VCaP (cell line): ENCODE measurements around the gene UCN3.
"Not testable (repeated sequence)": the region's sequence is repeated elsewhere in the genome, so short reads cannot be mapped to it uniquely, and the experiment has no call there.

Experiments
- H3K27ac ChIP-seq: fragments of 450-650 bp; 2 replicates; pipeline ENCODE4 v1.5.1; 2017
- TF ChIP-seq, protein P1 (sequence below): fragments of 450-650 bp; conservative IDR thresholded peaks from 2 replicates; pipeline ENCODE4 v1.5.1; 2017; ENCODE audit warnings: mild to moderate bottlenecking, moderate library complexity

Gene UCN3

DNA sequence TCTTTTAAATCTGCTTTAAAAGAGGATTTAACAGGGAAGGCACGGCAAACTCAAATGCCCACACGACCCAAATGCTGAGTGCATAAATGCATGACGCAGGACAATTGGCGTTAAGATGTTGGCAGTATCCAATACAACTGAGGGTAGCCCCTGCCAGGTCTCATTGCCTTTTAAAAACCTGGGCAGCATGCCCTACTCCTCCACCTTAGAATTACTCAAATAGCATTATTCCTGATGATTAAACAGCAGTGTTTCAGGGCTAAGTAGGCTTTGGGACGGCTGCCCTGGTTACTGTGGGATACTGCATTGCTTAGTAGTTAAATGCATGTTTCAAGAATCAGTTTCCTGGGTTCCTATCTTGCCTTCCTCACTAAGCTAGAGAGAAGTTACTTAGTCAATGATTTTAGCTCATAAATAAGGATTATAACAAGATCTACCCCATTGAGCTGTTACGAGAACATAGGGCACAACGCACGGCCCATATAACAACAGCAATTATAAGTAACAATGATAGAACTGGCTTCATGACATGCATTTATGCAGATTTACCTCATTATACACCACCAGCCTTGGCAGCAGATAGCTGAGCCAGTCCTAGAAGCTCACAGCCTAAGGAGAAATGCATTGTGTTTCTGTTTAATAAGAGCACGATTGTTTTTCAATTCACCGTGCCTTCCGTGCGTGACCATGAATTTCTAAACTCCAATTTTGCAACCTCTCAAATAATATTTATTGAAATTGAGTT, 32.0 kb downstream of the UCN3 start:
- no peak overlapping the region for H3K27ac ChIP-seq
- TF ChIP-seq, protein P1, sequence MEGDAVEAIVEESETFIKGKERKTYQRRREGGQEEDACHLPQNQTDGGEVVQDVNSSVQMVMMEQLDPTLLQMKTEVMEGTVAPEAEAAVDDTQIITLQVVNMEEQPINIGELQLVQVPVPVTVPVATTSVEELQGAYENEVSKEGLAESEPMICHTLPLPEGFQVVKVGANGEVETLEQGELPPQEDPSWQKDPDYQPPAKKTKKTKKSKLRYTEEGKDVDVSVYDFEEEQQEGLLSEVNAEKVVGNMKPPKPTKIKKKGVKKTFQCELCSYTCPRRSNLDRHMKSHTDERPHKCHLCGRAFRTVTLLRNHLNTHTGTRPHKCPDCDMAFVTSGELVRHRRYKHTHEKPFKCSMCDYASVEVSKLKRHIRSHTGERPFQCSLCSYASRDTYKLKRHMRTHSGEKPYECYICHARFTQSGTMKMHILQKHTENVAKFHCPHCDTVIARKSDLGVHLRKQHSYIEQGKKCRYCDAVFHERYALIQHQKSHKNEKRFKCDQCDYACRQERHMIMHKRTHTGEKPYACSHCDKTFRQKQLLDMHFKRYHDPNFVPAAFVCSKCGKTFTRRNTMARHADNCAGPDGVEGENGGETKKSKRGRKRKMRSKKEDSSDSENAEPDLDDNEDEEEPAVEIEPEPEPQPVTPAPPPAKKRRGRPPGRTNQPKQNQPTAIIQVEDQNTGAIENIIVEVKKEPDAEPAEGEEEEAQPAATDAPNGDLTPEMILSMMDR = no peak

DNA sequence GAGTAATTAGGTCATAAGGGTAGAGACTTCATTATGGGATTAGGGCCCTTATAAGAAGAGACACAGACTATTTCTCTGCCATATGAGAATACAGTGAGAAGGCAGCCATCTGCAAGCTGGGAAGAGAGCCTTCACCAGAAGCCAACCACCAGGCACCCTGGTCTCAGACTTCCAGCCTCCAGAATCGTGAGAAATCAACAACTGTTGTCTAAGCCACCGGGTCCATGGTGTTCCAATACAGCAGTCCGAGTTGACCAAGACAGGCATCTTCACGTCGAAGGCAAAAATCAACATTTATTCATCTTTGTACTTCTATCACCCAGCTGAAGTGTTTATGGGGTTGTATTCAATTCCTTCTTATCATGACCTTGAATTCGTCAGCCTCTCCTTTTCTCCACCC, 34.6 kb downstream of the UCN3 start:
- TF ChIP-seq, protein P1 = no peak
- H3K27ac ChIP-seq = no peak overlapping the region

DNA sequence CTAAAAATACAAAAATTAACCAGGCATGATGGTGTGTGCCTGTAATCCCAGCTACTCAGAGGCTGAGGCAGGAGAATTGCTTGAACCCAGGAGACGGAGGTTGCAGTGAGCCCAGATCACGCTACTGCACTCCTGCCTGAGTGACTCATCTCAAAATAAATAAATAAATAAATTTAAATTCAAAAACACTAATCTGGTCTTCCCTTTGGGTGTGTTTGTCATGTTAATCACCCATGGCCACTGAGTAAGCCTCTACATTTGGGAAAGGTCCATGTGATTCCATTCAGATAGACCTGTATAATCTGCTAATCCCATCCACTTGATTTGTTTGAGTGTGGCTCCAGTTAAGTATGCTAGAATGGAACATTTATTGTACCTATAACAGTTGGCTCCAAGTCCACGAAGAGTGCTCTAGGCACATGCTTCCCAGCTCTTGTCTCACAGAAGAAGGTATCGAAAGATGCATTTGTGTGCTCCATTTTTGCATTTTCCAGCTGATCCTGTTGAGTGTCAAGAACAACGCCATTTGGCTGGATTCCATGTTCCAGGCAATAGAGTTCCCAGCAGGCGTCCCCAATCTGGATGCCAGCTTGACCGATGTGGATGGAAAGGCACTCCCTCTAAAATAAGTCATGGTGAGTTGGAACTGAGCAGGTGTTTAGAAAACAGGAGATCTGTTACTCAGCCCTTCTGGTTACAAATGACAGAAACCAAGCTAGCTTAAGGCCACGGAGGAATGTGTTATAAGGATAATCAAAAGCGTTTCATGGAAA, 35.9 kb downstream of the UCN3 start:
- H3K27ac ChIP-seq = no peak overlapping the region
- TF ChIP-seq, protein P1 = no peak

DNA sequence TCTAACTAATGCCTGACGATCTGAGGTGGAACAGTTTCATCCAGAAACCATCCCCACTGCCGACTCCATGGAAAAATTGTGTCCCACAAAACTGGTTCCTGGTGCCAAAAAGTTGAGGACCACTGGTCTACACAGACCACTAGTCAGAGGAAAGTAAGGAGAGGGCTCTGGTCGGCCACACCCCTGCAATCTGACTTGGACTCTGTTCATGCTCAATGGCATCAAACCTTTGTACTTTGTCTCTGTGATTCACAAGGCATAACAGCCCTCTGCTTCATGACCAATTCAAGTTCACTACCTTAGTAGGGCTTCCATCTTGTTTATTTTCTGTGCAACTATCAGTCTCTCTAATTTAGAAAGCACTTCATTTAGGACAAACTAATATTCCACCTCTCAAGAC, 38.0 kb downstream of the UCN3 start:
- TF ChIP-seq, protein P1 = no peak
- H3K27ac ChIP-seq = no peak overlapping the region

DNA sequence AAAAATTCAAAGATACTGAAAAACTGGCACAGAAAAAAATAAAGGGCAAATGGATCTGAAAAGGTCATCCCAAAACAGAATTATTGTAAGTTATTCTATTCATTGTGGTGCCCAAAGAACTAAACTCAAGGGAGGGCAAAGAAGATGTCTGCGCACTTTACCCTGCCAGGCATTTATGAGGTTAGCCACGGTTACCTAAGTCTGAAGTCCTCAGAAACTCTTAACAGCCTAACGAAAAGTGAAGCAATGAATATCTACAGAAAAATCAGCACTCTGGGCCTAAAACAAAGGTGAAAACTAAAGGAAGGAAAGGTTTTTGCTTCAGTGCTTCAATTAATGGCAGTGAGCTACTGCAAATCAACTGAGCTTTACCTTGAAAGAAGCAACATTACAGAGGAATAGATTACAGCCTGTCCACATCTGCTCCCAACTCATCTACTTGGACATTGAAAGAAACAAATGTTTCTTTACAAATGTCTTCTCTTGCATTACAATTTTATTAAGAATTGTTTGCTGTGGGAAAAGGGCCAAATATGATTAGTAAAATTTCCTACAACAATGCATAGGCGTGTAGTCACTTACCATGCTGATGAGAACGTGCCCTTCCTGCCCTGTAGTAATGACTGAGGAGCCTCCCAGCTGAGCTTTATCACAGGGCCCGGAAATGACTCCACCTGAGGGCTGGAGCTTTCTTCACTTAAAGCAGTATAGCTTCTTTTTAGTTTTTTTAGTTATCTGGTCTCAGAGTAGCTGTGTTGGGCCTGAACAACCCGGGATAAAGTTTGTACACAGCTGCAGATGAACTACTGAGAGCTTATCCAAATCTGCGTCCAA, 39.7 kb downstream of the UCN3 start, which contains the start of gene TUBAL3:
Gene TUBAL3, minus strand, starts transcription at position 621 of the 834 bp plus-strand sequence. Its CDS starts 36 bp downstream, at position 585.
- TF ChIP-seq, protein P1 = no peak
- no peak within 1 kb of the TSS for H3K27ac ChIP-seq

DNA sequence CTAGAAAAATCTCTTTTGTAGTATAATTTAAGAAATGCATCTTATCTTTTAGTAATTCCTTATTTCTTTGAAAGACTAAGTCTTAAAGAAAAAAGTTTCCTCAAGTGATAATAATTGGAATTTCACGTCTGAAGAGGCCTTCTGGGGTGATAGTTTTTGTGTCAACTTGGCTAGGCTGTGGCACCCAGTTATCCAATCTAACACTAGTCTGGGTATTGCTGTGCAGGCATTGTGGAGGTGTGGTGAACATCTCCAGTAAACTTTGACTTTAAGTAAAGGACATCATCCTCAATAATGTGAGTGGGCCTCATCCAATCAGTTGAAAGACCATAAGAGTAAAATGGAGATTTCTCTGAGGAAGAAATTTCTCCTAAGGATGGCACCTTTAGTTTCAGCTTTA, 42.2 kb downstream of the UCN3 start:
- TF ChIP-seq, protein P1 = no peak
- H3K27ac ChIP-seq = no peak overlapping the region

DNA sequence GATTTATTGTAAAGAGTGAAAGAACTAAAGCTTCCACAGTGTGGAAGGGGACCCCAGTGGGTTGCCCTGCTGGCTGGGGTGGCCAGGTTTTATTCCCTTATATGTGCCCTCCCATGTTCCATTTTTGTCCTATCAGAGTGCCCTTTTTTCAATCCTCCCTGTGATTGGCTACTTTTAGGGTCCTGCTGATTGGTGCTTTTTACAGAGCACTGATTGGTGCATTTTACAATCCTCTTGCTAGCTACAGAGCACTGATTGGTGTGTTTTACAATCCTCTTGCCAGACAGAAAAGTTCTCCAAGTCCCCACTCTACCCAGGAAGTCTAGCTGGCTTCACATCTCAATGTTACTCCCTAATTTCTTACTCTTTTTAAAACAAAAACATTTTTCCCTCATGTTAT, 46.0 kb downstream of the UCN3 start:
- H3K27ac ChIP-seq = not testable (repeated sequence)
